ENCODE measurements around the gene AP3D1.

DNA sequence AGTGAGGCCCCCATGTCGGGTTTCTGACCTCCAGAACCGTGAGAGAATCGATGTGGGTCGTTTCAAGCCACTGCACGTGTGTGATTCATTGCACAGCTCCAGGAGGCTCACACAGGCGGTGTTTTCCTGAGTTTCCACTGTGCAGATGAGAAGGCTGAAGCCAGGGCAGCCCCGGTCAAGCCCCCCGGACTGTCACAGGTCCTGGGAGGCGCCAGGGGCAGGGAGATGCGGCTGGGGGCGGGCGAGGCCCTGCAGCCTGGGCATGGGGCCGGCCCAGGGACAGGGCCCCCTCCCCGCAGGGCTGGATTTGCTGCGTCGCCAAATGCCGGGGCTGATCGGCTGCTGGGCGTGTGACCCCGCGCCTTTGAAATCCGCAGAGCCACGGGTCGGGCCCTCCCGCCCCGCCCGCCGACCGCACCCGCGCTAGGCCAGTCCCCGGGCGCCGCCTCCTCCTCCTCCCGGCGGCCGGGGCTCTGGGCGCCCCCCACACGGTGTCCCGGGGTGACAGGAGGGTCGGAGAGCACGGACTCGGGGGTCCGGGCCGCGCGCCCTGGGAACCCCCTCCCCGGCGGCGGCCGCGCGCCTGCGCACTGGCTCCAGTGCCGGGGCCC lies 90.4 kb downstream of the AP3D1 start:
- TF ChIP-seq, protein P1, sequence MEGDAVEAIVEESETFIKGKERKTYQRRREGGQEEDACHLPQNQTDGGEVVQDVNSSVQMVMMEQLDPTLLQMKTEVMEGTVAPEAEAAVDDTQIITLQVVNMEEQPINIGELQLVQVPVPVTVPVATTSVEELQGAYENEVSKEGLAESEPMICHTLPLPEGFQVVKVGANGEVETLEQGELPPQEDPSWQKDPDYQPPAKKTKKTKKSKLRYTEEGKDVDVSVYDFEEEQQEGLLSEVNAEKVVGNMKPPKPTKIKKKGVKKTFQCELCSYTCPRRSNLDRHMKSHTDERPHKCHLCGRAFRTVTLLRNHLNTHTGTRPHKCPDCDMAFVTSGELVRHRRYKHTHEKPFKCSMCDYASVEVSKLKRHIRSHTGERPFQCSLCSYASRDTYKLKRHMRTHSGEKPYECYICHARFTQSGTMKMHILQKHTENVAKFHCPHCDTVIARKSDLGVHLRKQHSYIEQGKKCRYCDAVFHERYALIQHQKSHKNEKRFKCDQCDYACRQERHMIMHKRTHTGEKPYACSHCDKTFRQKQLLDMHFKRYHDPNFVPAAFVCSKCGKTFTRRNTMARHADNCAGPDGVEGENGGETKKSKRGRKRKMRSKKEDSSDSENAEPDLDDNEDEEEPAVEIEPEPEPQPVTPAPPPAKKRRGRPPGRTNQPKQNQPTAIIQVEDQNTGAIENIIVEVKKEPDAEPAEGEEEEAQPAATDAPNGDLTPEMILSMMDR (IDR thresholded peaks at IDR 0.05): no peak
- TF ChIP-seq POLR2A (IDR thresholded peaks at IDR 0.05): peak; percentile 75 to 93
